Coronary artery (tissue), 2 donors: ENCODE measurements around the gene KIAA0040.
"Not testable (repeated sequence)": the region's sequence is repeated elsewhere in the genome, so short reads cannot be mapped to it uniquely, and the experiment has no call there.

Experiments used
- DNase-seq: peaks from one replicate; pipeline ENCODE4 v3.0.0-alpha.2; 2017; ENCODE audit warnings: low spot score
- H3K27ac ChIP-seq, 2 donors: fragments of 200-600 bp; sonication (generic); one replicate each; pipeline ENCODE4 v1.5.1; 2016 to 2019
- H3K4me3 ChIP-seq: fragments of 200-600 bp; sonication (generic); 2 replicates; pipeline ENCODE4 v1.5.1; 2016; ENCODE audit warnings: mild to moderate bottlenecking, moderate library complexity
- TF ChIP-seq, protein P1 (sequence below): fragments of 200-600 bp; sonication (generic); IDR thresholded peaks from one replicate; pipeline ENCODE4 v1.5.1; 2019; ENCODE audit warnings: antibody characterized with exemption

KIAA0040 gene

DNA sequence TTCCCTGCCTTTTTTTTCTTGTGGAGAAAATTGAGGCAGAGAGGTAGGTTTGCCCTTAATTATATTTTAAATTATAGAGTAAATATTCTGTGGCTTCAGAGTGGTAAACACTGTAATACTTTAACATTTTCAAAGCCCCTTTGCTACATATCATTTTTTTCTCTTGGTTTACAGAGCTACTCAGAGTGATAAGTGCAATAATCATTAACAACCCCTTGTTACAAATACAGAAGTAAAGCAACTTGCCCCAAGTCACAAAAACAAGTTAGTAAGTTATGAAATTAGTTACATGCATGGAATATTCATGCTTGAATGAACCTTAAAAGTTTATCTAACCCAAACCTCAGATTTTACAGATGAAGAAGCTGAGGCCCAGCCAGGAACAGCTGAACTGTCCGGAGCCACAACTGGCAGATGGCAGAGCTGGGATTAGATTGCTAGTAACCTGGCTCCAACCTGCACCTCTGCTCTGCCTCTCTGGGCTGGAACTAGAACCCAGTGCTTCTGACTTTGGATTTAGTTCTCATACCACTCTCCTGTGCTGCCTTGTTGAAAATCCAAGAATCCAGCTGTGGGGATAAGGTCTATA is 76.3 kb downstream of the KIAA0040 start:
- no peak overlapping the region for H3K27ac ChIP-seq
- TF ChIP-seq, protein P1, sequence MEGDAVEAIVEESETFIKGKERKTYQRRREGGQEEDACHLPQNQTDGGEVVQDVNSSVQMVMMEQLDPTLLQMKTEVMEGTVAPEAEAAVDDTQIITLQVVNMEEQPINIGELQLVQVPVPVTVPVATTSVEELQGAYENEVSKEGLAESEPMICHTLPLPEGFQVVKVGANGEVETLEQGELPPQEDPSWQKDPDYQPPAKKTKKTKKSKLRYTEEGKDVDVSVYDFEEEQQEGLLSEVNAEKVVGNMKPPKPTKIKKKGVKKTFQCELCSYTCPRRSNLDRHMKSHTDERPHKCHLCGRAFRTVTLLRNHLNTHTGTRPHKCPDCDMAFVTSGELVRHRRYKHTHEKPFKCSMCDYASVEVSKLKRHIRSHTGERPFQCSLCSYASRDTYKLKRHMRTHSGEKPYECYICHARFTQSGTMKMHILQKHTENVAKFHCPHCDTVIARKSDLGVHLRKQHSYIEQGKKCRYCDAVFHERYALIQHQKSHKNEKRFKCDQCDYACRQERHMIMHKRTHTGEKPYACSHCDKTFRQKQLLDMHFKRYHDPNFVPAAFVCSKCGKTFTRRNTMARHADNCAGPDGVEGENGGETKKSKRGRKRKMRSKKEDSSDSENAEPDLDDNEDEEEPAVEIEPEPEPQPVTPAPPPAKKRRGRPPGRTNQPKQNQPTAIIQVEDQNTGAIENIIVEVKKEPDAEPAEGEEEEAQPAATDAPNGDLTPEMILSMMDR, result no peak

DNA sequence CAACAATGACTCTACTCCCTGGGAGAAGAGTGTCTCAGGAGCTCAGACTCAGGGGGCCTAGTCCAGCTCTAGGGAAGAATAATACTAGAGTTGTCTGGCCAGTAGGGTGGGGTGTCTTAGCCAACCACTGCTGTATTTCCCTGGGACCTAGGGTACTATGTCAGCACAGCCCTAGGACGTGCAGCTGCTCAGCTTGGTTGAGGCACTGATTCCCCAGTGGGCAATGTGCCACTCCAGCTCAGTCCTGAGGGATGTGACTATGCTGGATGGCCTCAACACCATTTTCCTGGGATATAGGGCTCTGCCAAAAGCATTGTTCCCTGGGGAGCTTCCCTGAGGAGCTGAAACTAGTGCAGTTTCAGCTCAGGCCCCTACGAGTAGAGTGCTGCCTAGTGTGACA is 77.6 kb downstream of the KIAA0040 start:
- TF ChIP-seq, protein P1, result no peak
- Histone ChIP-seq H3K27ac (no peak overlapping the region), H3K4me3 (no peak overlapping the region)
- no peak for DNase-seq

More for the DNA sequence above, 76.3 kb downstream of the KIAA0040 start:
- no peak for DNase-seq
- no peak overlapping the region for H3K4me3 ChIP-seq

DNA sequence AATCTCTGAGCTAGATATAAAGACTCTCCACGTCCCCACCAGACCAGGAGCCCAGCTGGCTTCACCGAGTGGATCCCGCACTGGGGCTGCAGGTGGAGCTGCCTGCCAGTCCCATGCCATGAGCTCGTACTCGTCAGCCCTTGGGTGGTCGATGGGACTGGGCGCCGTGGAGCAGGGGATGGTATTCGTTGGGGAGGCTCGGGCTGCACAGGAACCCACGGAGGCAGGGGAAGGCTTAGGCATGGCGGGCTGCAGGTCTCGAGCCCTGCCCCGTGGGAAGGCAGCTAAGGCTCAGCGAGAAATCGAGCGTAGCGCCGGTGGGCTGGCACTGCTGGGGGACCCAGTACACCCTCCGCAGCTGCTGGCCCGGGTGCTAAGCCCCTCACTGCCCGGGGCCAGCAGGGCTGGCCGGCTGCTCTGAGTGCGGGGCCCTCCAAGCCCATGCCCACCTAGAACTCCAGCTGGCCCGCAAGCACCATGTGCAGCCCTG is 84.2 kb downstream of the KIAA0040 start:
- H3K4me3 ChIP-seq, DNase-seq, H3K27ac ChIP-seq: not testable (repeated sequence)
